Chondrocyte (in vitro differentiated cells): Measurements from ENCODE around the gene FAM177B. TPM values are rescaled to one million over a fixed set of nuclear protein-coding genes. Genes with fewer than 3 reads are reported as not detected.

Experiments used
- DNase-seq: peaks from one replicate; pipeline ENCODE4 v3.0.0; 2021; ENCODE audit warnings: mixed read lengths, low spot score
- H3K27ac Mint-ChIP-seq: one replicate; pipeline ENCODE4 v1.8.0; 2021; ENCODE audit warnings: mild to moderate bottlenecking, moderate library complexity, mixed read lengths; ENCODE audit not compliant: unreplicated experiment
- H3K27me3 Mint-ChIP-seq: 2 replicates; pipeline ENCODE4 v1.8.0; 2021; ENCODE audit warnings: low read depth, mixed read lengths
- H3K36me3 Mint-ChIP-seq: 2 replicates; pipeline ENCODE4 v1.8.0; 2021; ENCODE audit warnings: low read depth, mixed read lengths
- H3K4me1 Mint-ChIP-seq: 2 replicates; pipeline ENCODE4 v1.8.0; 2021; ENCODE audit warnings: low read depth, mild to moderate bottlenecking, mixed read lengths
- H3K4me3 Mint-ChIP-seq: one replicate; pipeline ENCODE4 v1.8.0; 2021; ENCODE audit warnings: mild to moderate bottlenecking, moderate library complexity, mixed read lengths; ENCODE audit not compliant: unreplicated experiment
- H3K9me3 Mint-ChIP-seq: 2 replicates; pipeline ENCODE4 v1.8.0; 2021; ENCODE audit warnings: low read depth, mixed read lengths
- total RNA-seq: library from RNA; stranded (reverse); gene quantifications from 3 replicates; pipeline ENCODE4 v1.2.1, GENCODE V29; 2021
- TF ChIP-seq, protein P1 (sequence below): fragments of 200-600 bp; sonication (generic); IDR thresholded peaks from 2 replicates; pipeline ENCODE4 v1.5.0; 2021; ENCODE audit warnings: antibody characterized with exemption, mild to moderate bottlenecking, moderate library complexity

The FAM177B gene
- total RNA-seq, 1 donor from 2014 or later = not detected

- Mint-ChIP-seq H3K4me3 (no peak overlapping the region), H3K27ac (no peak overlapping the region), H3K4me1 (no peaks in the 10 kb centered on the region), H3K9me3 (no peaks in the 10 kb centered on the region), H3K27me3 (no peaks in the 10 kb centered on the region), H3K36me3 (peaks cover 42% of the 10 kb centered on the region)
- DNase-seq = no peak
- TF ChIP-seq, protein P1, sequence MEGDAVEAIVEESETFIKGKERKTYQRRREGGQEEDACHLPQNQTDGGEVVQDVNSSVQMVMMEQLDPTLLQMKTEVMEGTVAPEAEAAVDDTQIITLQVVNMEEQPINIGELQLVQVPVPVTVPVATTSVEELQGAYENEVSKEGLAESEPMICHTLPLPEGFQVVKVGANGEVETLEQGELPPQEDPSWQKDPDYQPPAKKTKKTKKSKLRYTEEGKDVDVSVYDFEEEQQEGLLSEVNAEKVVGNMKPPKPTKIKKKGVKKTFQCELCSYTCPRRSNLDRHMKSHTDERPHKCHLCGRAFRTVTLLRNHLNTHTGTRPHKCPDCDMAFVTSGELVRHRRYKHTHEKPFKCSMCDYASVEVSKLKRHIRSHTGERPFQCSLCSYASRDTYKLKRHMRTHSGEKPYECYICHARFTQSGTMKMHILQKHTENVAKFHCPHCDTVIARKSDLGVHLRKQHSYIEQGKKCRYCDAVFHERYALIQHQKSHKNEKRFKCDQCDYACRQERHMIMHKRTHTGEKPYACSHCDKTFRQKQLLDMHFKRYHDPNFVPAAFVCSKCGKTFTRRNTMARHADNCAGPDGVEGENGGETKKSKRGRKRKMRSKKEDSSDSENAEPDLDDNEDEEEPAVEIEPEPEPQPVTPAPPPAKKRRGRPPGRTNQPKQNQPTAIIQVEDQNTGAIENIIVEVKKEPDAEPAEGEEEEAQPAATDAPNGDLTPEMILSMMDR = no peak
Measured at GRCh38 chr1:222728746-222729145, 8.3 kb upstream of the FAM177B start.

DNA sequence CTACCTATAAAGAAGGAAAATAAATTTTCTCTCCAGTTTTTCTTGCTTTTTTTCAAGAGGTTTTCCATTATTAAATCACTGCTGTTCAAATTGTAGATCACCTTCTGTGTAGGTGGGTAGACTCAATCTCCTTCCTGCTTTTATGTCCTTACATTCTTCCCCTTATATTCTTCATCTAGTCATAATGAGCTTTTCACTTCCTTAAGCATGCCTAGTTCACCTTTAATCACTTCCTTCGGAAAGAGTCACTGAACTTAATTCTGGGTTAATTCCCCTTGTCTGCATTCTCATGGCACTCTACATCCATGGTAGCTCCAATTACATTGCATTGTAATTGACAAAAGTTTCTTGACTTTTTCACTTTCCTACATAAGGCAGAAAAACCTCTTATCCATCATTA lies 6.1 kb upstream of the FAM177B start:
- no peaks in the 10 kb centered on the region for H3K9me3 Mint-ChIP-seq
- H3K4me1 Mint-ChIP-seq = no peaks in the 10 kb centered on the region
- no peak overlapping the region for H3K27ac Mint-ChIP-seq
- H3K36me3 Mint-ChIP-seq = peaks cover 37% of the 10 kb centered on the region
- H3K4me3 Mint-ChIP-seq = no peak overlapping the region
- DNase-seq = no peak
- no peaks in the 10 kb centered on the region for H3K27me3 Mint-ChIP-seq
- TF ChIP-seq, protein P1 = no peak

DNA sequence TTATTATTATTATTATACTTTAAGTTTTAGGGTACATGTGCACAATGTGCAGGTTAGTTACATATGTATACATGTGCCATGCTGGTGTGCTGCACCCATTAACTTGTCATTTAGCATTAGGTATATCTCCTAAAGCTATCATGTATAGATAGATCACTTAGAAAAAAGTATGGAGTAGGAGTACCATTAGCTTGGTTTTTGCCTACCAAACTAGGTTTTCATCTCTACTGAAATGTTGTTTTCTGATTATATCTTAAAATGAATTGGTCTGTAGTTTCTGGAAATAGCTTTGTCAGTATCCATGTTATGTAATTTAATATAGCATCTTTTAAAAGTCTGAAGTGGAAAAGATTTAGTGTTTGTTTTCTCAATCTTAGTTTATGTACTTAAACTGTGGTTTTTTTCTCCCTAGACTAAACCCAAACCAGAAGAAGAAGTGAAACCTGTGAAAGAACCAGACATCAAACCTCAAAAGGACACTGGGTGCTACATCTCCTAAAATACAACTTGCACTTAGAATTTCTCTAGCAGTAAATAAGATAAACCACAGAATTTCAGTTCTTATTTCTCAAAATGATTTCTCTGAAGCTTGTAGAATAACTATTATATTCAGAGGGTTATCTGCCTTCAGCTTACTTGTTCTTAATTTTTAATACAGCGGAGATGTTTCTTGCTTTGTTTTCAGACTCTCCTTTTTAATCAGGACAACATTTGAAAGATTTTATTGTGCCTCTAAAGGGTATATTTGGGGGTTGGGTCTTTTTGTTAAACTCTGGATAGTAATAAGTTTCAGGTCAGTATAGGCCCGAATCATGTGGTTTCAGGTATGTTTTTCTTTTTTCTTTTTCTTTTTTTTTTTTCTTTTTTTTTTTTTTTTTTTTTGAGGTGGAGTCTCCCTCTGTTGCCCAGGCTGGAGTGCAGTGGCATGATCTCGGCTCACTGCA lies 4.5 kb upstream of the FAM177B start:
- no peaks in the 10 kb centered on the region for H3K27me3 Mint-ChIP-seq
- H3K9me3 Mint-ChIP-seq = no peaks in the 10 kb centered on the region
- TF ChIP-seq, protein P1 = no peak
- no peak overlapping the region for H3K27ac Mint-ChIP-seq
- H3K4me1 Mint-ChIP-seq = no peaks in the 10 kb centered on the region
- peaks cover 34% of the 10 kb centered on the region for H3K36me3 Mint-ChIP-seq
- no peak overlapping the region for H3K4me3 Mint-ChIP-seq
- DNase-seq = no peak

DNA sequence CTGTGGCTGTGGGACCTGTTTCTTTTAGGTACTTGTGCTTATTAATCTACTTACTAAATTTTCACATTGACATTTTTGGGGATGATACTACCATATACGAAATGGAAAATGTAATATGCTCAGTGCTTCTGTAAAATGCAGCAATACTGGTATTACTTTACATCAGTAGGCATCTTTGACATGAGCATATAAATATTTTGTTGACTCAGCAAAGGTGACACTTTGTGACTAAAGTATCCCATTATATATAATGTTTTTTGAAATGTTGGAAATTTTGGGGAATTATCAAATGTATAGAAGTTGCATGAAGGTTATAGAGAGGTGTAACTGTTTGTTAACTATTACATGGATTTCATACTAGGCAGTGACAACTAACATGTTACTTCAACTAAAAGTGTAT lies 2.3 kb upstream of the FAM177B start:
- TF ChIP-seq, protein P1 = no peak
- Mint-ChIP-seq H3K36me3 (peaks cover 21% of the 10 kb centered on the region), H3K27ac (no peak overlapping the region), H3K27me3 (no peaks in the 10 kb centered on the region), H3K4me3 (no peak overlapping the region), H3K9me3 (no peaks in the 10 kb centered on the region), H3K4me1 (no peaks in the 10 kb centered on the region)
- DNase-seq = no peak

DNA sequence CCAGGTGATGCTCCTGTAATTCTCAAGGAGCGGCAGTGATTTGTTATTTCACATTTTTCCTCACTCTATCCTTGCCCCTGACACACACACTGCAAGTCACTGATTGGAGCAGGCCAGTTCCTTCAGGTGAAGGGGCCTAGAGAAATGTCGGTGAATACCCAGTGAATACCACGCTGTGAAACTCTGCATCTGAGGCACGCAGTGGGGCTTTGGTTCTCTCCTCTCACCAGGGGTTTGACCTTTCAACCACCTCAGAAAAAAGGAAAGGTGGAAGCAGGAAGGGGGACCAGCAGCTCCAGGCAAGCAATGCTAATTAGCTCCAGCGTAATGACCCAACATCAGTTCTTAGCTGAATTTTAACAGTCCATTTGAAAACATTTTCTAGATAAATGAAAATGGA lies 532 bp upstream of the FAM177B start:
- H3K27ac Mint-ChIP-seq = no peak overlapping the region
- TF ChIP-seq, protein P1 = no peak
- no peaks in the 10 kb centered on the region for H3K9me3 Mint-ChIP-seq

More for the DNA sequence above, 532 bp upstream of the FAM177B start:
- Mint-ChIP-seq H3K27me3 (no peaks in the 10 kb centered on the region), H3K36me3 (peaks cover 13% of the 10 kb centered on the region), H3K4me1 (no peaks in the 10 kb centered on the region), H3K4me3 (no peak overlapping the region)
- no peak for DNase-seq
